HCT116 (cell line): ENCODE results near the gene WWOX. TPM values are rescaled to one million over a fixed set of nuclear protein-coding genes. Genes with fewer than 3 reads are reported as not detected.

Source experiments
- ATAC-seq: fragments of 200-7000 bp; cut with Tn5 transposase; 2 replicates; pipeline ENCODE4 v1.9.1; 2020; ENCODE audit warnings: mild to moderate bottlenecking, moderate library complexity
- BruUV-seq: library from RNA; stranded (reverse); fragments of 400-500 nt; replicated peaks from 2 replicates; lab custom pipeline; 2021; lab: Mats Ljungman, UMichigan
- CTCF ChIA-PET: fragments of 300-600 bp; sonication (Branson Sonifier 250); formaldehyde crosslinking; loops from one replicate; lab custom pipeline; 2021; ENCODE audit warnings: antibody characterized with exemption; lab: Charles Lee
- POLR2A ChIA-PET: fragments of 300-600, 350-600 bp; sonication (Branson Sonifier 250); formaldehyde crosslinking; loops from one replicate; lab custom pipeline; 2021; ENCODE audit warnings: antibody characterized with exemption; lab: Charles Lee
- RAD21 ChIA-PET, 2 experiments: fragments of 300-600 bp; sonication (Branson Sonifier 250); formaldehyde crosslinking; loops; one replicate each; lab custom pipeline; 2023; ENCODE audit warnings: low total read pairs in 2 of 2; ENCODE audit not compliant: uncharacterized antibody in 2 of 2, unreplicated experiment in 2 of 2, low non-redundant PET in 1 of 2; lab: Charles Lee
- DNase-seq: peaks from one replicate; pipeline ENCODE4 v3.0.0-alpha.2; 2010; ENCODE audit warnings: low read depth, low spot score
- H2AFZ ChIP-seq: fragments of 200-600 bp; shearing (Covaris generic), sonication (generic); 2 replicates; pipeline ENCODE4 v1.6.1; 2017; ENCODE audit warnings: low read depth, mixed run types, mixed read lengths, antibody characterized with exemption, low read length; ENCODE audit not compliant: poor library complexity, severe bottlenecking
- H3K27ac ChIP-seq: 2 replicates; pipeline ENCODE4 v1.5.1; 2012; ENCODE audit warnings: low read depth, low read length
- H3K27me3 ChIP-seq: fragments of 200-600 bp; sonication (generic); 2 replicates; pipeline ENCODE4 v1.6.1; 2016; ENCODE audit warnings: mixed run types, low read length, mixed read lengths; ENCODE audit not compliant: insufficient read depth
- H3K36me3 ChIP-seq, 2 experiments: fragments of 200-500 bp in 1 of 2; fragments of 200-600 bp in 1 of 2; sonication (Bioruptor generic) in 1 of 2; sonication (generic) in 1 of 2; 2 replicates each; pipeline versions ENCODE4 v1.5.1 to v1.6.1; 2014 to 2016; ENCODE audit warnings: low read length in 2 of 2, inconsistent platforms in 1 of 2, mixed read lengths in 1 of 2, mixed run types in 1 of 2; ENCODE audit not compliant: insufficient read depth in 2 of 2, control insufficient read depth in 1 of 2
- H3K4me1 ChIP-seq, 2 experiments: fragments of 200-600 bp in 1 of 2; sonication (generic) in 1 of 2; 2 replicates each; pipeline versions ENCODE4 v1.5.1 to v1.6.1; 2012 to 2017; ENCODE audit warnings: low read length in 2 of 2, inconsistent platforms in 1 of 2, mild to moderate bottlenecking in 1 of 2, mixed read lengths in 1 of 2, mixed run types in 1 of 2, moderate library complexity in 1 of 2; ENCODE audit not compliant: insufficient read depth in 2 of 2, control insufficient read depth in 1 of 2
- H3K4me2 ChIP-seq: fragments of 200-600 bp; sonication (generic); 2 replicates; pipeline ENCODE4 v1.6.1; 2017; ENCODE audit warnings: mixed run types, low read length, mixed read lengths
- H3K4me3 ChIP-seq, 2 experiments: fragments of 200-600 bp in 1 of 2; sonication (generic) in 1 of 2; replicated peaks in 1 of 2; 2 replicates each; pipeline ENCODE4 v1.5.1; 2011 to 2016; ENCODE audit warnings: low read length in 2 of 2, control low read depth in 1 of 2, low read depth in 1 of 2, mild to moderate bottlenecking in 1 of 2, mixed read lengths in 1 of 2, mixed run types in 1 of 2
- H3K79me2 ChIP-seq: fragments of 200-600 bp; sonication (generic); 2 replicates; pipeline ENCODE4 v1.6.1; 2017; ENCODE audit warnings: mild to moderate bottlenecking, mixed run types, low read length, moderate library complexity, mixed read lengths; ENCODE audit not compliant: insufficient read depth
- H3K9ac ChIP-seq: fragments of 200-600 bp; sonication (generic); 2 replicates; pipeline ENCODE4 v1.6.1; 2016; ENCODE audit warnings: low read length, mixed read lengths
- H3K9me2 ChIP-seq: fragments of 200-600 bp; sonication (generic), shearing (Covaris generic); 2 replicates; pipeline ENCODE4 v1.6.1; 2017; ENCODE audit warnings: mixed run types, mild to moderate bottlenecking, moderate library complexity; ENCODE audit not compliant: insufficient read depth
- H3K9me3 ChIP-seq, 2 experiments: fragments of 200-500 bp in 1 of 2; fragments of 200-600 bp in 1 of 2; sonication (Bioruptor generic) in 1 of 2; sonication (generic) in 1 of 2; 2 replicates each; pipeline ENCODE4 v1.6.1; 2014 to 2017; ENCODE audit warnings: low read length in 2 of 2, mixed read lengths in 2 of 2, inconsistent platforms in 1 of 2, low read depth in 1 of 2, mild to moderate bottlenecking in 1 of 2, mixed run types in 1 of 2, moderate library complexity in 1 of 2; ENCODE audit not compliant: control insufficient read depth in 1 of 2, insufficient read depth in 1 of 2
- H4K20me1 ChIP-seq: fragments of 200-600 bp; sonication (generic), shearing (Covaris generic); 2 replicates; pipeline ENCODE4 v1.6.1; 2017; ENCODE audit warnings: mixed run types, mild to moderate bottlenecking, moderate library complexity; ENCODE audit not compliant: insufficient read depth
- ATF3 ChIP-seq: IDR thresholded peaks from 2 replicates; pipeline ENCODE4 v1.6.1; 2012
- CBX3 ChIP-seq: IDR thresholded peaks from 2 replicates; pipeline ENCODE4 v1.6.1; 2012; ENCODE audit warnings: low read depth
- EGR1 ChIP-seq: IDR thresholded peaks from 2 replicates; pipeline ENCODE4 v1.6.1; 2012; ENCODE audit warnings: low read depth
- ELF1 ChIP-seq: IDR thresholded peaks from 2 replicates; pipeline ENCODE4 v1.6.1; 2012; ENCODE audit warnings: low read depth, borderline replicate concordance
- EZH2 ChIP-seq: fragments of 200-600 bp; sonication (generic); IDR thresholded peaks from 2 replicates; pipeline ENCODE4 v1.6.1; 2017; ENCODE audit warnings: antibody characterized with exemption, mixed run types
- JUND ChIP-seq: IDR thresholded peaks from 2 replicates; pipeline ENCODE4 v1.6.1; 2012
- MAX ChIP-seq: IDR thresholded peaks from 2 replicates; pipeline ENCODE4 v1.6.1; 2012
- POLR2A ChIP-seq: IDR thresholded peaks from 2 replicates; pipeline ENCODE4 v1.7.0; 2011; ENCODE audit warnings: borderline replicate concordance; ENCODE audit not compliant: insufficient read depth, insufficient read length; ENCODE audit errors: extremely low read depth
- POLR2AphosphoS5 ChIP-seq: IDR thresholded peaks from 2 replicates; pipeline ENCODE4 v1.6.1; 2011; ENCODE audit warnings: mild to moderate bottlenecking, low read depth, low read length, moderate library complexity
- RAD21 ChIP-seq: IDR thresholded peaks from 2 replicates; pipeline ENCODE4 v1.6.1; 2012; ENCODE audit warnings: low read depth, mild to moderate bottlenecking
- SIN3A ChIP-seq: IDR thresholded peaks from 2 replicates; pipeline ENCODE4 v1.6.1; 2012; ENCODE audit warnings: low read depth
- SRF ChIP-seq: IDR thresholded peaks from 2 replicates; pipeline ENCODE4 v1.6.1; 2012; ENCODE audit warnings: low read depth
- TCF7L2 ChIP-seq: IDR thresholded peaks from 2 replicates; pipeline ENCODE4 v1.7.0; 2011; ENCODE audit warnings: borderline replicate concordance, inconsistent platforms; ENCODE audit not compliant: insufficient read depth, insufficient read length; ENCODE audit errors: extremely low read depth
- YY1 ChIP-seq: IDR thresholded peaks from 2 replicates; pipeline ENCODE4 v1.6.1; 2011; ENCODE audit warnings: low read length, low read depth, moderate library complexity, mild to moderate bottlenecking; ENCODE audit not compliant: insufficient replicate concordance; ENCODE audit errors: extremely low read depth
- ZFX ChIP-seq: fragments of 450-650 bp; IDR thresholded peaks from 2 replicates; pipeline ENCODE4 v1.6.1; 2017
- ZNF274 ChIP-seq: fragments of 200-500 bp; sonication (Bioruptor generic); IDR thresholded peaks from 2 replicates; pipeline ENCODE4 v1.6.1; 2014; ENCODE audit warnings: mild to moderate bottlenecking, low read depth, low read length, inconsistent platforms
- intact Hi-C: fragments of 100-400 bp; cut with micrococcal nuclease; formaldehyde crosslinking; loops from 2 replicates; pipeline ENCODE4 v1.10.0; 2022
- total RNA-seq: library from RNA; stranded (reverse); gene quantifications from one replicate; pipeline ENCODE4 v1.2.1, GENCODE V29; 2021; ENCODE audit not compliant: unreplicated experiment
- TF ChIP-seq, protein P1 (sequence below): IDR thresholded peaks from 2 replicates; pipeline ENCODE4 v1.6.1; 2011; ENCODE audit warnings: mild to moderate bottlenecking, low read length, moderate library complexity; ENCODE audit not compliant: insufficient replicate concordance; ENCODE audit errors: extremely low read depth

Gene WWOX
- total RNA-seq, 1 experiment from 2014 or later: 13.7 TPM

DNA sequence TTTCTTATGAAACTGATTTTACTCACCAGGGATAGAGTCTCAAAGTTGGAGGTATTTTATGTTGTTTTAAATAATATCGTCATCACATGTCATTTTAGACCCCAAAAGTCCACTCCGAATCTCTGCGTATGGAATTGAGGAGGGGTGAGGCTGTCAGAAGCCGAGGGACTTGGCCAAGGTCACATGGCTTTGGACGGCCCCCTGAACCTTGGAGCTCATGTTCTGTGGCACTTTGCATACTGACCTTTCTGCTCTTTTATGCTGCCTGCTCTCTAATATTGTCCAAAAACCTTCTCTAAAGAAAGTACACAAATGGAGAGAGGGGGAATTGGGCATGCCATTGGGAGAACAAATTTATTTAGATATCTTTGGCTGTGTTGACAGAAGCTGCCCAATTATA, 700.0 kb downstream of the WWOX start:
- POLR2A ChIA-PET: no interaction called here
- CTCF ChIA-PET: no interaction called here
- RAD21 ChIA-PET: no interaction called here

DNA sequence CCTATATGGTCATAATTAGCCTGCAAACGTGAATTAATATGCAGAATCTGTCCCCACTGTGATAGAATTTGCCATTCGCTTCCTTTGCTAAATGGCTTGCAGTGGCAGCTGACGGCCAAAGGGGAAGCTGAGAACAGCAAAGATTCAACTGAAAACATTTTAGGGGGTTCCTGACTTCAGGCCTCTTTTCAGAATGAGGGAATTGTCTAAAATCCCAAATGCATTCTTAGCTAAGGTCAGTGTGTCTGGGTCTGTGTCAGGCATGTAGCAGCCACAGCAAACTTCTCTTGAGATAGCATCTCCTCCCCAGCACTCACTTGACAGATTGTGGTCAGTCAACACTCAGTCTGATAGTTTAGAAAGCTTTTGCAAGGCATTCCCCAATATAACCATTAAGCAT, 701.1 kb downstream of the WWOX start:
- CTCF ChIA-PET: no interaction called here
- no peak for DNase-seq
- no peak for ATAC-seq
- no peak overlapping the region for H3K27ac ChIP-seq
- POLR2A ChIA-PET: no interaction called here
- H3K36me3 ChIP-seq: no peaks in the 10 kb centered on the region
- H4K20me1 ChIP-seq: no peaks in the 10 kb centered on the region
- no peaks in the 10 kb centered on the region for H3K4me1 ChIP-seq
- RAD21 ChIA-PET: no interaction called here
- no peak overlapping the region for H3K9ac ChIP-seq
- H3K4me3 ChIP-seq: no peak overlapping the region
- no peak overlapping the region for H2AFZ ChIP-seq
- no peaks in the 10 kb centered on the region for H3K9me2 ChIP-seq
- TF ChIP-seq MAX (no peak), EGR1 (no peak), TCF7L2 (no peak), ATF3 (no peak), EZH2 (no peak), ZNF274 (no peak), JUND (no peak), ZFX (no peak), SIN3A (no peak), CBX3 (no peak), SRF (no peak), YY1 (no peak), POLR2A (no peak), POLR2AphosphoS5 (no peak)
- TF ChIP-seq, protein P1, sequence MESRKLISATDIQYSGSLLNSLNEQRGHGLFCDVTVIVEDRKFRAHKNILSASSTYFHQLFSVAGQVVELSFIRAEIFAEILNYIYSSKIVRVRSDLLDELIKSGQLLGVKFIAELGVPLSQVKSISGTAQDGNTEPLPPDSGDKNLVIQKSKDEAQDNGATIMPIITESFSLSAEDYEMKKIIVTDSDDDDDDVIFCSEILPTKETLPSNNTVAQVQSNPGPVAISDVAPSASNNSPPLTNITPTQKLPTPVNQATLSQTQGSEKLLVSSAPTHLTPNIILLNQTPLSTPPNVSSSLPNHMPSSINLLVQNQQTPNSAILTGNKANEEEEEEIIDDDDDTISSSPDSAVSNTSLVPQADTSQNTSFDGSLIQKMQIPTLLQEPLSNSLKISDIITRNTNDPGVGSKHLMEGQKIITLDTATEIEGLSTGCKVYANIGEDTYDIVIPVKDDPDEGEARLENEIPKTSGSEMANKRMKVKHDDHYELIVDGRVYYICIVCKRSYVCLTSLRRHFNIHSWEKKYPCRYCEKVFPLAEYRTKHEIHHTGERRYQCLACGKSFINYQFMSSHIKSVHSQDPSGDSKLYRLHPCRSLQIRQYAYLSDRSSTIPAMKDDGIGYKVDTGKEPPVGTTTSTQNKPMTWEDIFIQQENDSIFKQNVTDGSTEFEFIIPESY: no peak
- no peaks in the 10 kb centered on the region; a peak in 1 of 4 replicates for H3K9me3 ChIP-seq
- intact Hi-C loops: no loop called here
- no peaks in the 10 kb centered on the region for H3K27me3 ChIP-seq
- BruUV-seq: no TSS peak
- no peak overlapping the region for H3K4me2 ChIP-seq
- H3K79me2 ChIP-seq: no peaks in the 10 kb centered on the region

More for the DNA sequence above, 700.0 kb downstream of the WWOX start:
- BruUV-seq: no TSS peak
- Histone ChIP-seq H3K4me1 (no peaks in the 10 kb centered on the region), H3K36me3 (no peaks in the 10 kb centered on the region), H2AFZ (no peak overlapping the region), H3K4me2 (no peak overlapping the region), H3K9ac (no peak overlapping the region), H3K79me2 (no peaks in the 10 kb centered on the region), H3K4me3 (no peak overlapping the region), H3K27ac (no peak overlapping the region), H3K9me3 (peaks cover 0 to 3% of the 10 kb centered on the region in 2 experiments; a peak in 2 of 4 replicates), H3K27me3 (no peaks in the 10 kb centered on the region), H4K20me1 (no peaks in the 10 kb centered on the region), H3K9me2 (no peaks in the 10 kb centered on the region)
- ATAC-seq (no peak), DNase-seq (no peak)
- intact Hi-C loops: no loop called here
- no peak for TF ChIP-seq TCF7L2
- TF ChIP-seq SRF: no peak
- TF ChIP-seq ELF1: no peak
- TF ChIP-seq EZH2: no peak
- TF ChIP-seq RAD21: no peak
- TF ChIP-seq, all 23 proteins: peak for 0
